ENCODE results near the gene GLE1.

DNA sequence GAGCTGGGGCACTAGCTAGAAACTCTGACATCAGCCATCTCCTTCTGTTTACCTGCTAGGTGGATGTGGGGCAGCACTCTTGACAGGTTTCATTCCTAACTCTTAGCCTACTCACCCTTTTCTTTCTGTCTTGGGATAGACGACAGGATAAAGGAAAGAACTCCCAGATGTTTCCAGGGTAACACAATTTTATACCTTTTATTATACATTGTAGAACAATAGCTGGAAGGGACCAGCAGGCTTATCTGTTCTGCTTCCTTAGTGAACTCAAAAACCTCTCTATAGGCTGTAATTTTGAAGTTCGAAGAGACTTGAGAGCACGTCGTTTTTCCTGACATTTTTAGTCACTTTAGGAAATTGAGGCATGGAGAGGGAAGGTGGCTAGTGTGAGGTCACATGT is 61.1 kb downstream of the GLE1 start:
- TF ChIP-seq, protein P1, sequence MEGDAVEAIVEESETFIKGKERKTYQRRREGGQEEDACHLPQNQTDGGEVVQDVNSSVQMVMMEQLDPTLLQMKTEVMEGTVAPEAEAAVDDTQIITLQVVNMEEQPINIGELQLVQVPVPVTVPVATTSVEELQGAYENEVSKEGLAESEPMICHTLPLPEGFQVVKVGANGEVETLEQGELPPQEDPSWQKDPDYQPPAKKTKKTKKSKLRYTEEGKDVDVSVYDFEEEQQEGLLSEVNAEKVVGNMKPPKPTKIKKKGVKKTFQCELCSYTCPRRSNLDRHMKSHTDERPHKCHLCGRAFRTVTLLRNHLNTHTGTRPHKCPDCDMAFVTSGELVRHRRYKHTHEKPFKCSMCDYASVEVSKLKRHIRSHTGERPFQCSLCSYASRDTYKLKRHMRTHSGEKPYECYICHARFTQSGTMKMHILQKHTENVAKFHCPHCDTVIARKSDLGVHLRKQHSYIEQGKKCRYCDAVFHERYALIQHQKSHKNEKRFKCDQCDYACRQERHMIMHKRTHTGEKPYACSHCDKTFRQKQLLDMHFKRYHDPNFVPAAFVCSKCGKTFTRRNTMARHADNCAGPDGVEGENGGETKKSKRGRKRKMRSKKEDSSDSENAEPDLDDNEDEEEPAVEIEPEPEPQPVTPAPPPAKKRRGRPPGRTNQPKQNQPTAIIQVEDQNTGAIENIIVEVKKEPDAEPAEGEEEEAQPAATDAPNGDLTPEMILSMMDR (IDR thresholded peaks at IDR 0.05): no peak
- no peak for TF ChIP-seq EZH2 (IDR thresholded peaks at IDR 0.05; ENCODE audit: borderline replicate concordance, insufficient read depth, low read depth, low read length, poor library complexity, severe bottlenecking)

Measured in B cell (primary cell).